Left lung (tissue), 10 donors: ENCODE results near the gene CDK14. TPM values are rescaled to one million over a fixed set of nuclear protein-coding genes. Genes with fewer than 3 reads are reported as not detected.
"Not testable (repeated sequence)": the region's sequence is repeated elsewhere in the genome, so short reads cannot be mapped to it uniquely, and the experiment has no call there.

ENCODE experiments used
- ATAC-seq: fragments of 200-7000 bp; cut with Tn5 transposase; one replicate; pipeline ENCODE4 v1.9.1; 2020; ENCODE audit warnings: moderate library complexity
- DNase-seq, 4 donors: peaks; one replicate each; pipeline ENCODE4 v3.0.0-alpha.2; 2013 to 2020
- H3K27ac ChIP-seq, 2 donors: fragments of 200-600 bp; sonication (generic) in 1 of 2; one replicate each; pipeline versions ENCODE4 v1.5.0 to v1.8.0; 2020 to 2021
- H3K27me3 ChIP-seq, 2 donors: fragments of 200-600 bp; sonication (generic) in 1 of 2; one replicate each; pipeline versions ENCODE4 v1.5.0 to v1.8.0; 2020 to 2021
- H3K36me3 ChIP-seq, 2 donors: fragments of 200-600 bp; sonication (generic) in 1 of 2; one replicate each; pipeline versions ENCODE4 v1.5.0 to v1.8.0; 2020 to 2021
- H3K4me1 ChIP-seq, 2 donors: fragments of 200-600 bp; one replicate each; pipeline ENCODE4 v1.8.0; 2021
- H3K4me3 ChIP-seq, 2 donors: fragments of 200-600 bp; sonication (generic) in 1 of 2; one replicate each; pipeline versions ENCODE4 v1.5.0 to v1.8.0; 2020 to 2021; ENCODE audit warnings: mild to moderate bottlenecking in 1 of 2
- H3K9me3 ChIP-seq, 2 donors: fragments of 200-600 bp; sonication (generic) in 1 of 2; one replicate each; pipeline versions ENCODE4 v1.5.0 to v1.8.0; 2020 to 2021
- intact Hi-C, 2 donors: fragments of 100-400 bp; cut with DNase I; formaldehyde crosslinking; loops; one replicate each; pipeline versions ENCODE4 v1.11.2 to v1.14.2; 2022
- polyA plus RNA-seq, 6 donors: library from polyadenylated mRNA; unstranded; fragments of 120-200 nt; gene quantifications; one replicate each; pipeline ENCODE4 v1.2.1, GENCODE V29; 2013; ENCODE audit not compliant: insufficient read length in 6 of 6
- total RNA-seq, 2 donors: library from RNA; stranded (reverse); fragmentation: NEBNext Ultra II Directional; extraction: Animal tissue kit (Norgen Biotek cat#: 25700); gene quantifications; one replicate each; pipeline ENCODE4 v1.2.1, GENCODE V29; 2021
- TF ChIP-seq, protein P1 (sequence below), 2 donors: fragments of 200-600 bp; sonication (generic) in 1 of 2; IDR thresholded peaks; one replicate each; pipeline versions ENCODE4 v1.5.0 to v1.8.0; 2021; ENCODE audit warnings: antibody characterized with exemption in 2 of 2
- donor health status: DM: no; HTN: yes; CAD: no.
- donor health status: DM: no; HTN: no; CAD: no.

CDK14 gene
- total and polyA plus RNA-seq, 8 donors: 24.1 to 45.1 (median 30.0) TPM

DNA sequence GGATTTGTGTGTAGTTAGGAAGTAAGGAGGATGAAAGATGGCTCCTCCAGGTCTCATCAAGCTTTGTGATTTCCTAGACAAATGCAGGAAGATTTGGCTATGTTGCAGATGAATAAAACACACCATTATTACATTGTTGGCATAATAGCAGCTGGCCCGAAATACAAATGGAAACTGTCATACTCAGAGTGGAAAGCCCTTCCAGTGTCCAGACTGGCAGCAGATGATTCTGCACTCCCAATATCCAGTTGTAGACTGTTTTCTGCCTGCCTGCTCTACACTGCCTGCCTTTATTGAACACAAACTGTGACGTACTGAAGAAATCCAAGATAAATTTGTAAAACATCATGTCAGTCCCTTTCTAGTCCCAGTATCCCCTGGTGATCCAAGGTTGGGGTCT lies 568.4 kb downstream of the CDK14 start:
- Histone ChIP-seq H3K27me3 (no peaks in the 10 kb centered on the region), H3K9me3 (no peaks in the 10 kb centered on the region), H3K4me3 (no peak overlapping the region), H3K4me1 (peaks cover 4 to 7% of the 10 kb centered on the region in 2 donors), H3K27ac (no peak overlapping the region), H3K36me3 (no peaks in the 10 kb centered on the region)
- no peak for DNase-seq
- TF ChIP-seq, protein P1, sequence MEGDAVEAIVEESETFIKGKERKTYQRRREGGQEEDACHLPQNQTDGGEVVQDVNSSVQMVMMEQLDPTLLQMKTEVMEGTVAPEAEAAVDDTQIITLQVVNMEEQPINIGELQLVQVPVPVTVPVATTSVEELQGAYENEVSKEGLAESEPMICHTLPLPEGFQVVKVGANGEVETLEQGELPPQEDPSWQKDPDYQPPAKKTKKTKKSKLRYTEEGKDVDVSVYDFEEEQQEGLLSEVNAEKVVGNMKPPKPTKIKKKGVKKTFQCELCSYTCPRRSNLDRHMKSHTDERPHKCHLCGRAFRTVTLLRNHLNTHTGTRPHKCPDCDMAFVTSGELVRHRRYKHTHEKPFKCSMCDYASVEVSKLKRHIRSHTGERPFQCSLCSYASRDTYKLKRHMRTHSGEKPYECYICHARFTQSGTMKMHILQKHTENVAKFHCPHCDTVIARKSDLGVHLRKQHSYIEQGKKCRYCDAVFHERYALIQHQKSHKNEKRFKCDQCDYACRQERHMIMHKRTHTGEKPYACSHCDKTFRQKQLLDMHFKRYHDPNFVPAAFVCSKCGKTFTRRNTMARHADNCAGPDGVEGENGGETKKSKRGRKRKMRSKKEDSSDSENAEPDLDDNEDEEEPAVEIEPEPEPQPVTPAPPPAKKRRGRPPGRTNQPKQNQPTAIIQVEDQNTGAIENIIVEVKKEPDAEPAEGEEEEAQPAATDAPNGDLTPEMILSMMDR (IDR thresholded peaks at IDR 0.05): no peak
- intact Hi-C loops: no loop called here
- no peak for ATAC-seq

DNA sequence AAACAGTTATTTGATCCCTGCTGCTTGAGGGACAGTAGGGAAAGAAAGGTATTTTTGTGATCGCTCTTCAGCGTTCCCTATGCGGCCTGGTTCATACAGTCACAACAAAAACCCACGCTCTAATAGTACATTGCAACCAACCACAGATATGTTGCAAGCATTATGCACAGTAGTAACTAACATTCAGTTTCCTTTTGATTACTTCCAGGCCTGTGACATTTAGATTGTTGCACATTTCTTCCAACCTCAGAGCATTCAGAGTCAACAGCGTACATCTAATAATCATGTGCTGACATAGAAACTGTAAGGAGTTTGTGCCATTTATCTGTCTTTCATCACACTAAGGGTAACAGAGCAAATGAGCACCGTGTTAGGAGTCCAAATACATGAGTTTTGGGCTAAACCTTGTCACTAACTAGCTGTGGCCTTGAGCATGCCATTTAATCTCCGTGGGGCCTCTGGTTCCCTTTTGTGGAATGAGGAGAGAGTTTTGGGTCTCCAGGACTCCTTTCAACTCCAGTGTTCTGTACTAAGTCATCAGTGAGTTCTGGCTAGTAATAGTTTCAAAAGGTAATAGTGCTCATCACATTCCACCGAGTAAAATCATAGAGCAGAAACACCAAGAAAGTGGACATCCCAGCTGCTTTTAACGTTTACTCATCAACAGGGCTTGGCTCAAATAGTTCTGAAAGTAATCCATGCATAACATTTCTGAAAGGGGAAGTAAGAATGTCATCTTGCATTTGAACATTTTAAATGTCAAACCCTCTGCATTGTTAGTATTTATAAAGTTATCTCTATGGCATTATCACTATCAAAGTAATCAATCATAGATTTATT lies 569.1 kb downstream of the CDK14 start:
- H3K4me3 ChIP-seq: no peak overlapping the region
- H3K27me3 ChIP-seq: no peaks in the 10 kb centered on the region
- no peaks in the 10 kb centered on the region for H3K9me3 ChIP-seq
- peak overlapping the region; percentile 6 to 43 for H3K27ac ChIP-seq
- DNase-seq (no peak), ATAC-seq (peak; percentile 78)
- H3K4me1 ChIP-seq: peaks cover 4 to 7% of the 10 kb centered on the region in 2 donors
- H3K36me3 ChIP-seq: no peaks in the 10 kb centered on the region
- TF ChIP-seq, protein P1 (IDR thresholded peaks at IDR 0.05): no peak
- intact Hi-C loops: no loop called here

DNA sequence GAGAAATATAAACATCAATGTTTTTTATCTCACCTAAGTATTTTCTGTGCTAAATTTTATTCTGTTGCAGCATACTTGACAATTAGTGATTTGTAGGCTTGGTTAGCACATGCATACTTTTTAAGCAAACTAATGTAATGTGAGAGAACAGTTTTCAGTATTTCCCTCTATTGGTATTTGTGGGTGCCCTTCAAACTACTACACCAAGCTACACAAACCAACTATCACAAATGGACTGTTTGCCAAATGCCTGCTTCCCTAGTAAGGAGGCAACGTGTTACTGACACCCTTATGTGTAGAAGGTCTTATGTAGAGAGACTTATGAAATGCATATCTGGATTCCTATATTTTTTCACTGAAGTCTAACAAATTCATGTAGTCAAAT lies 569.7 kb downstream of the CDK14 start:
- Histone ChIP-seq H3K27me3 (no peaks in the 10 kb centered on the region), H3K4me3 (no peak overlapping the region), H3K4me1 (peaks cover 4 to 7% of the 10 kb centered on the region in 2 donors), H3K9me3 (no peaks in the 10 kb centered on the region), H3K36me3 (no peaks in the 10 kb centered on the region), H3K27ac (peak overlapping the region in 1 of 2 donors; percentile 6)
- DNase-seq (no peak), ATAC-seq (no peak)
- intact Hi-C loops: no loop called here
- TF ChIP-seq, protein P1 (IDR thresholded peaks at IDR 0.05): no peak

DNA sequence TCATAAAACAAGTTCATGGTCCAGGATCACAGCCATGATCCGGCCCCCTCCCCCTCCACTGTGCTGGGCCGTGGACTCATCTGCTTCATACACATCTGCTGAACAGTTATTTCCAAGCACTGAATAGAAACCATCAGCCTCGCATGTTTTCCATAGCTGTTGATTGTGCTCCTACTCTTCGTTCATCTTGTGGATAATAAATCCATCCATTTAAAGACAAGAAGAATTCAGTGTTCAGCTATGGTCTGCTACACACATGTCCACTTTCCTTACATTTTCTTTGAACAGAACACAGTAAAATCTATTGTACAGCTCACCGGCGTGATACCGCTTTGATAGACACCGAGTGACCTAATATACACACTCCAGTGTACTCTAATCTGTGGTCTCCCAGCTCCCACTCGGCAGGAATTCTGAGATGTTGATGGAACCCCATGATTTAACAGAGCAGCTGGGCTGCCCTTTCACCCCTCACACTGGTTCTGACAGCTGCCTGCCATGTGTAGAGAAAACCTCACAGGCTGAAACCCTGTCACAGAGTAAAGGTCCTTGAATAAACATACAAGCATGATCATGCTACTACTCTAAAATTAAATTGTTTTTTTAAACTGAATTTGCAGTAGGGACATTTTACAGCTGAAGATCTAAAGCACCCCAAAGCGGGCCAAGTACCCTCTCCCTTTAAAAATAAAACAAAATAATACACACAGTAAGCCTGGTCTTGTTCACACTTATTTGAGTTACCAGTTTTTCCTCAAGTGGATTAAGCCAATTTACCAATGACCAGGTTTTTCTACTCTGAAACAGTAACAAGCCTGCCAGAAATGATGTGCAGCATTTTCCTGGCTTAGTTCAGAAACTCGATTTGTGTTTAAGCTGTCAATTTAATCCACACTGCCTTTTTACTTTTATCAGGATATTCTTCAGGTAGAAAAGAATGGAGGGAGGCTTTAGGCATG lies 573.0 kb downstream of the CDK14 start:
- TF ChIP-seq, protein P1 (IDR thresholded peaks at IDR 0.05): no peak
- H3K27ac ChIP-seq: no peak overlapping the region
- intact Hi-C loops: no loop called here
- H3K4me1 ChIP-seq: peaks cover 4 to 7% of the 10 kb centered on the region in 2 donors
- no peaks in the 10 kb centered on the region for H3K27me3 ChIP-seq
- DNase-seq (peak in 1 of 4 donors; percentile 31), ATAC-seq (no peak)
- H3K4me3 ChIP-seq: no peak overlapping the region
- H3K36me3 ChIP-seq: no peaks in the 10 kb centered on the region
- no peaks in the 10 kb centered on the region for H3K9me3 ChIP-seq

DNA sequence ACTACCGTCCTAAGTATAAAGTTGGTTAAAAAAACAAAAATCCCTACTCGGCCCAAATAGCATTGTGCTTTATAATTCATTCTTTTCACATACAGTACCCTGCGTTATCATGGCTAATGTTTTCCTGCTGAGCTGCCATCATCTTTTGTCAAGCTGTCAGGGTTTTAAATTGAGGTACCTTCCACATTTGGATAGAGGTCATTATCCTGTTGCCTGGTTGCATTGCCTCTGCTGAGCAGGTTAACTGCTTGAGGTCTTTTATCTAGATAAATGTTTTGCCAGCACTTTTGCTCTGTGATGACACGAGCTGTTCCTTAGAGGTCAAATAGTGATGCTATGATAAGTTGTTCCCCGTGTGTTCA lies 573.7 kb downstream of the CDK14 start:
- intact Hi-C loops: no loop called here
- no peak for ATAC-seq
- Histone ChIP-seq H3K36me3 (no peaks in the 10 kb centered on the region), H3K4me3 (no peak overlapping the region), H3K27ac (no peak overlapping the region), H3K9me3 (no peaks in the 10 kb centered on the region), H3K4me1 (peaks cover 4% of the 10 kb centered on the region in 2 donors), H3K27me3 (no peaks in the 10 kb centered on the region)
- DNase-seq: no peak
- TF ChIP-seq, protein P1 (IDR thresholded peaks at IDR 0.05): no peak

DNA sequence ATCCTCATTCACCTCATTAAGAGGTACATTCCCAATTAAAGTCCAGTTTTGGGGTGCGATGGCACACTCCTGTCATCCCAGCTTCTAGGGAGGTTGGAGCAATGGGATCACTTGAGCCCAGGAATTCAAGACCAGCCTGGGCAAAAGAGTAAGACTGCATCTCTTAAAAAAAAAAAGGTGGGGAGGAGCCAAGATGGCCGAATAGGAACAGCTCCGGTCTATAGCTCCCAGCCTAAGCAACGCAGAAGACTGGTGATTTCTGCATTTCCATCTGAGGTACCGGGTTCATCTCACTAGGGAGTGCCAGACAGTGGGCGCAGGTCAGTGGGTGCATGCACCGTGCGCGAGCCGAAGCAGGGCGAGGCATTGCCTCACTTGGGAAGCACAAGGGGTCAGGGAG lies 577.1 kb downstream of the CDK14 start:
- ATAC-seq, H3K27me3 ChIP-seq, H3K9me3 ChIP-seq, intact Hi-C loops, H3K27ac ChIP-seq, H3K4me3 ChIP-seq, H3K36me3 ChIP-seq, H3K4me1 ChIP-seq, DNase-seq: not testable (repeated sequence)
